ENCODE results near the gene THBS3.

THBS3 gene

GRCh38 chr1:155186067-155186793 is 21.5 kb downstream of the THBS3 start:
- no peak overlapping the region for H3K4me3 ChIP-seq (ENCODE audit: low read depth, low read length)
- no peak overlapping the region for H3K27ac ChIP-seq (ENCODE audit: low read depth, low read length)
- no peak overlapping the region; the same call in 1 of the 2 replicates for H3K9ac ChIP-seq (ENCODE audit: low read depth, low read length)
- H3K36me3 ChIP-seq (ENCODE audit: control insufficient read depth, insufficient read depth, low read length), result peaks cover 21% of the 10 kb centered on the region
- no peaks in the 10 kb centered on the region for H3K9me3 ChIP-seq (ENCODE audit: control insufficient read depth, insufficient read depth, low read length)
- H3K4me1 ChIP-seq (ENCODE audit: control insufficient read depth, insufficient read depth, low read length), result peaks cover 14% of the 10 kb centered on the region
- H3K27me3 ChIP-seq (ENCODE audit: control insufficient read depth, insufficient read depth, low read length), result no peaks in the 10 kb centered on the region

GRCh38 chr1:155185783-155186066 is 22.0 kb downstream of the THBS3 start:
- Histone ChIP-seq H3K9ac (ENCODE audit: low read depth, low read length) (no peak overlapping the region), H3K4me1 (ENCODE audit: control insufficient read depth, insufficient read depth, low read length) (peaks cover 14% of the 10 kb centered on the region), H3K9me3 (ENCODE audit: control insufficient read depth, insufficient read depth, low read length) (no peaks in the 10 kb centered on the region), H3K27ac (ENCODE audit: low read depth, low read length) (no peak overlapping the region), H3K27me3 (ENCODE audit: control insufficient read depth, insufficient read depth, low read length) (no peaks in the 10 kb centered on the region), H3K4me3 (ENCODE audit: low read depth, low read length) (no peak overlapping the region), H3K36me3 (ENCODE audit: control insufficient read depth, insufficient read depth, low read length) (peaks cover 23% of the 10 kb centered on the region)

GRCh38 chr1:155184835-155185782 is 22.6 kb downstream of the THBS3 start:
- no peak overlapping the region for H3K4me3 ChIP-seq (ENCODE audit: low read depth, low read length)
- H3K9ac ChIP-seq (ENCODE audit: low read depth, low read length), result no peak overlapping the region
- no peaks in the 10 kb centered on the region for H3K27me3 ChIP-seq (ENCODE audit: control insufficient read depth, insufficient read depth, low read length)
- peaks cover 14% of the 10 kb centered on the region for H3K4me1 ChIP-seq (ENCODE audit: control insufficient read depth, insufficient read depth, low read length)
- H3K27ac ChIP-seq (ENCODE audit: low read depth, low read length), result no peak overlapping the region
- peaks cover 24% of the 10 kb centered on the region for H3K36me3 ChIP-seq (ENCODE audit: control insufficient read depth, insufficient read depth, low read length)
- H3K9me3 ChIP-seq (ENCODE audit: control insufficient read depth, insufficient read depth, low read length), result no peaks in the 10 kb centered on the region

- Histone ChIP-seq H3K27ac (ENCODE audit: low read depth, low read length) (no peak overlapping the region), H3K27me3 (ENCODE audit: control insufficient read depth, insufficient read depth, low read length) (no peaks in the 10 kb centered on the region), H3K4me1 (ENCODE audit: control insufficient read depth, insufficient read depth, low read length) (peaks cover 14% of the 10 kb centered on the region)
These were observed 23.3 kb downstream of the THBS3 start for GRCh38 chr1:155184351-155184811.

GRCh38 chr1:155183775-155184221 is 23.9 kb downstream of the THBS3 start:
- peaks cover 38% of the 10 kb centered on the region for H3K36me3 ChIP-seq (ENCODE audit: control insufficient read depth, insufficient read depth, low read length)
- H3K27ac ChIP-seq (ENCODE audit: low read depth, low read length), result no peak overlapping the region
- no peaks in the 10 kb centered on the region for H3K27me3 ChIP-seq (ENCODE audit: control insufficient read depth, insufficient read depth, low read length)
- peaks cover 14% of the 10 kb centered on the region for H3K4me1 ChIP-seq (ENCODE audit: control insufficient read depth, insufficient read depth, low read length)
- H3K9me3 ChIP-seq (ENCODE audit: control insufficient read depth, insufficient read depth, low read length), result no peaks in the 10 kb centered on the region
- H3K9ac ChIP-seq (ENCODE audit: low read depth, low read length), result no peak overlapping the region
- H3K4me3 ChIP-seq (ENCODE audit: low read depth, low read length), result no peak overlapping the region

More at GRCh38 chr1:155184351-155184811, 23.3 kb downstream of the THBS3 start:
- peaks cover 32% of the 10 kb centered on the region for H3K36me3 ChIP-seq (ENCODE audit: control insufficient read depth, insufficient read depth, low read length)
- H3K9me3 ChIP-seq (ENCODE audit: control insufficient read depth, insufficient read depth, low read length), result no peaks in the 10 kb centered on the region
- H3K4me3 ChIP-seq (ENCODE audit: low read depth, low read length), result no peak overlapping the region
- H3K9ac ChIP-seq (ENCODE audit: low read depth, low read length), result no peak overlapping the region

- Histone ChIP-seq H3K9ac (ENCODE audit: low read depth, low read length) (no peak overlapping the region), H3K4me1 (ENCODE audit: control insufficient read depth, insufficient read depth, low read length) (peaks cover 14% of the 10 kb centered on the region), H3K27ac (ENCODE audit: low read depth, low read length) (no peak overlapping the region), H3K9me3 (ENCODE audit: control insufficient read depth, insufficient read depth, low read length) (no peaks in the 10 kb centered on the region), H3K27me3 (ENCODE audit: control insufficient read depth, insufficient read depth, low read length) (no peaks in the 10 kb centered on the region), H3K36me3 (ENCODE audit: control insufficient read depth, insufficient read depth, low read length) (peaks cover 53% of the 10 kb centered on the region), H3K4me3 (ENCODE audit: low read depth, low read length) (no peak overlapping the region)
These were observed 25.6 kb downstream of the THBS3 start for GRCh38 chr1:155182052-155182550.

GRCh38 chr1:155181371-155182051 is 26.2 kb downstream of the THBS3 start:
- Histone ChIP-seq H3K9me3 (ENCODE audit: control insufficient read depth, insufficient read depth, low read length) (no peaks in the 10 kb centered on the region), H3K27ac (ENCODE audit: low read depth, low read length) (no peak overlapping the region), H3K4me3 (ENCODE audit: low read depth, low read length) (no peak overlapping the region), H3K36me3 (ENCODE audit: control insufficient read depth, insufficient read depth, low read length) (peaks cover 58% of the 10 kb centered on the region), H3K4me1 (ENCODE audit: control insufficient read depth, insufficient read depth, low read length) (peaks cover 10% of the 10 kb centered on the region), H3K27me3 (ENCODE audit: control insufficient read depth, insufficient read depth, low read length) (no peaks in the 10 kb centered on the region), H3K9ac (ENCODE audit: low read depth, low read length) (no peak overlapping the region)

- Histone ChIP-seq H3K9ac (ENCODE audit: low read depth, low read length) (no peak overlapping the region), H3K9me3 (ENCODE audit: control insufficient read depth, insufficient read depth, low read length) (no peaks in the 10 kb centered on the region), H3K4me1 (ENCODE audit: control insufficient read depth, insufficient read depth, low read length) (no peaks in the 10 kb centered on the region), H3K27ac (ENCODE audit: low read depth, low read length) (no peak overlapping the region), H3K27me3 (ENCODE audit: control insufficient read depth, insufficient read depth, low read length) (no peaks in the 10 kb centered on the region), H3K4me3 (ENCODE audit: low read depth, low read length) (no peak overlapping the region), H3K36me3 (ENCODE audit: control insufficient read depth, insufficient read depth, low read length) (peaks cover 61% of the 10 kb centered on the region)
These were observed 28.3 kb downstream of the THBS3 start for GRCh38 chr1:155179112-155180031.

- no peak overlapping the region for H3K9ac ChIP-seq (ENCODE audit: low read depth, low read length)
- H3K36me3 ChIP-seq (ENCODE audit: control insufficient read depth, insufficient read depth, low read length), result peaks cover 54% of the 10 kb centered on the region
- no peaks in the 10 kb centered on the region for H3K4me1 ChIP-seq (ENCODE audit: control insufficient read depth, insufficient read depth, low read length)
- H3K27me3 ChIP-seq (ENCODE audit: control insufficient read depth, insufficient read depth, low read length), result no peaks in the 10 kb centered on the region
- no peak overlapping the region for H3K4me3 ChIP-seq (ENCODE audit: low read depth, low read length)
- H3K27ac ChIP-seq (ENCODE audit: low read depth, low read length), result no peak overlapping the region
- H3K9me3 ChIP-seq (ENCODE audit: control insufficient read depth, insufficient read depth, low read length), result no peaks in the 10 kb centered on the region
These were observed 29.1 kb downstream of the THBS3 start for GRCh38 chr1:155178441-155179111.

Measured in HUES48 (cell line).